ENCODE data around the gene TPPP2. TPM values are rescaled to one million over a fixed set of nuclear protein-coding genes. Genes with fewer than 3 reads are reported as not detected.

TPPP2 gene
- total and polyA plus RNA-seq, 2 of the 4 experiments (the other 2 are of a cell fraction): not detected

DNA sequence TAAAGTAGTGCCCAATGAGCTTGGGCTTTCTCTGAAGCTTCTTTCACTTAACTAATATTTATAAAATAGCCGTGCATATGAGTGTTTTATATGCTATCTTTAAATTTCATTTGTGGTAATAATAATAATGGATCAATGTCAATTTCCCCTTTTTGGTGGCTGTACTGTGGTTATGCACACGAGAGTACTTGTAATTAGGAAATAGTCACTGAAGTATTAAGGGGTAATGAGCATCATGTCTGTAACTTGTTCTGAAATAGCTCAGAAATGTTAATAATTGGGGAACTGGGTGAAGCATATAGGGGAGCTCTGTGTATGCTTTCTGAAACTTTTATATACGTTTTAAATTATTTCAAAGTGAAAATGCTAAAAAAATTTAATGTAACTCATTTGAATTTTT is 20.6 kb downstream of the TPPP2 start:
- H3K9me1 ChIP-seq (ENCODE audit: insufficient read depth, low read length): no peaks in the 10 kb centered on the region
- in situ Hi-C loops (cut with MboI; ENCODE audit: low sequenced_read_pairs): no loop called here
- H3K27me3 ChIP-seq (ENCODE audit: control insufficient read depth, insufficient read depth, low read length): peaks cover 4% of the 10 kb centered on the region
- H2BK20ac ChIP-seq (ENCODE audit: low read depth, low read length): no peak overlapping the region
- no peak for DNase-seq
- H3K4me3 ChIP-seq (ENCODE audit: insufficient read depth, low read depth, low read length): no peak overlapping the region
- intact Hi-C loops (cut with micrococcal nuclease): no loop called here
- no peak overlapping the region for H4K91ac ChIP-seq (ENCODE audit: insufficient read depth, low read depth, low read length)
- no peak overlapping the region for H3K4ac ChIP-seq (ENCODE audit: low read depth, low read length)
- H2BK120ac ChIP-seq (ENCODE audit: low read depth, low read length): no peak overlapping the region
- ChIA-PET POLR2A (ENCODE audit: unreplicated experiment) (no interaction called here), CTCF (no interaction called here)
- H3K14ac ChIP-seq (replicated peaks; ENCODE audit: low read depth, low read length): no peak overlapping the region
- dilution Hi-C loops (cut with HindIII; ENCODE audit: low sequenced_read_pairs, unreplicated experiment): no loop called here
- no peak overlapping the region for H3K23ac ChIP-seq (ENCODE audit: low read depth, low read length)
- no peaks in the 10 kb centered on the region for H4K20me1 ChIP-seq (ENCODE audit: insufficient read depth, low read length)
- ATAC-seq (ENCODE audit: low read depth): no peak
- no peak overlapping the region for H3K4me2 ChIP-seq (ENCODE audit: low read depth, low read length)
- H4K8ac ChIP-seq (ENCODE audit: low read depth in 2 of 2, low read length in 2 of 2): no peak overlapping the region
- no peaks in the 10 kb centered on the region for H3K79me1 ChIP-seq (ENCODE audit: low read depth in 1 of 2, low read length in 2 of 2)
- WGBS, 2 experiments (ENCODE audit: extremely low coverage in 2 of 2, insufficient read length in 1 of 2): no CpG with 5 or more reads among the region's 3 CpGs
- H3K18ac ChIP-seq (ENCODE audit: low read depth, low read length): no peak overlapping the region
- no peak overlapping the region for H3K56ac ChIP-seq (ENCODE audit: extremely low read depth, insufficient read depth, low read length)
- H3K36me3 ChIP-seq (ENCODE audit: control insufficient read depth, insufficient read depth, low read length): no peaks in the 10 kb centered on the region
- peaks cover 4% of the 10 kb centered on the region; the same call in 1 of the 2 replicates for H3K4me1 ChIP-seq (ENCODE audit: control insufficient read depth, insufficient read depth, low read length)
- H2BK5ac ChIP-seq (ENCODE audit: low read depth, low read length, poor library complexity, severe bottlenecking): no peak overlapping the region
- no peak overlapping the region for H2AK9ac ChIP-seq (replicated peaks; ENCODE audit: low read depth, low read length, poor library complexity)
- TF ChIP-seq BHLHE40 (IDR thresholded peaks at IDR 0.05; ENCODE audit: low read depth, low read length): no peak
- TF ChIP-seq CTCF (conservative IDR thresholded peaks at IDR 0.05; ENCODE audit: low read depth, low read length): no peak
- TF ChIP-seq NFE2L2 (IDR thresholded peaks at IDR 0.05; ENCODE audit: low read depth, low read length): no peak
- no peak for TF ChIP-seq RFX5 (IDR thresholded peaks at IDR 0.05; ENCODE audit: low read depth, low read length)
- TF ChIP-seq MXI1 (IDR thresholded peaks at IDR 0.05; ENCODE audit: borderline replicate concordance, low read depth, low read length): no peak
- TF ChIP-seq POLR2A (IDR thresholded peaks at IDR 0.05; ENCODE audit: low read depth, low read length): no peak
- no peak for TF ChIP-seq MAZ (IDR thresholded peaks at IDR 0.05; ENCODE audit: borderline replicate concordance, low read depth, low read length)
- TF ChIP-seq RCOR1 (IDR thresholded peaks at IDR 0.05; ENCODE audit: insufficient replicate concordance, low read length): no peak
- no peak for TF ChIP-seq CEBPB (IDR thresholded peaks at IDR 0.05; ENCODE audit: low read depth, low read length)
- no peak for TF ChIP-seq USF2 (IDR thresholded peaks at IDR 0.05; ENCODE audit: low read depth, low read length)
- no peak for TF ChIP-seq FOS (IDR thresholded peaks at IDR 0.05; ENCODE audit: low read depth, low read length)
- TF ChIP-seq MAFK (IDR thresholded peaks at IDR 0.05; ENCODE audit: low read depth, low read length): no peak
- TF ChIP-seq, protein P1, sequence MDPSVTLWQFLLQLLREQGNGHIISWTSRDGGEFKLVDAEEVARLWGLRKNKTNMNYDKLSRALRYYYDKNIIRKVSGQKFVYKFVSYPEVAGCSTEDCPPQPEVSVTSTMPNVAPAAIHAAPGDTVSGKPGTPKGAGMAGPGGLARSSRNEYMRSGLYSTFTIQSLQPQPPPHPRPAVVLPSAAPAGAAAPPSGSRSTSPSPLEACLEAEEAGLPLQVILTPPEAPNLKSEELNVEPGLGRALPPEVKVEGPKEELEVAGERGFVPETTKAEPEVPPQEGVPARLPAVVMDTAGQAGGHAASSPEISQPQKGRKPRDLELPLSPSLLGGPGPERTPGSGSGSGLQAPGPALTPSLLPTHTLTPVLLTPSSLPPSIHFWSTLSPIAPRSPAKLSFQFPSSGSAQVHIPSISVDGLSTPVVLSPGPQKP (IDR thresholded peaks at IDR 0.05; ENCODE audit: borderline replicate concordance, low read depth, low read length): no peak
- no peak for TF ChIP-seq SMC3 (IDR thresholded peaks at IDR 0.05; ENCODE audit: low read depth, low read length)
- TF ChIP-seq RAD21 (IDR thresholded peaks at IDR 0.05; ENCODE audit: low read length): no peak
- no peak overlapping the region for H2AFZ ChIP-seq (replicated peaks; ENCODE audit: low read length, poor library complexity)
- no peak overlapping the region for H2BK15ac ChIP-seq (ENCODE audit: low read depth, low read length)
- no TSS peak for BruUV-seq (replicated peaks)
- no peak overlapping the region for H3K9ac ChIP-seq (ENCODE audit: low read depth, low read length)
- H3K27ac ChIP-seq (ENCODE audit: insufficient read depth, low read length): no peak overlapping the region
- no peak overlapping the region for H4K5ac ChIP-seq (ENCODE audit: low read depth, low read length)
- H3K9me3 ChIP-seq (ENCODE audit: control insufficient read depth, insufficient read depth, low read length): no peaks in the 10 kb centered on the region
- H2AK5ac ChIP-seq (ENCODE audit: low read depth, low read length): no peak overlapping the region

All from IMR-90 (cell line).